ENCODE results near the gene SYCE3.

The SYCE3 gene

DNA sequence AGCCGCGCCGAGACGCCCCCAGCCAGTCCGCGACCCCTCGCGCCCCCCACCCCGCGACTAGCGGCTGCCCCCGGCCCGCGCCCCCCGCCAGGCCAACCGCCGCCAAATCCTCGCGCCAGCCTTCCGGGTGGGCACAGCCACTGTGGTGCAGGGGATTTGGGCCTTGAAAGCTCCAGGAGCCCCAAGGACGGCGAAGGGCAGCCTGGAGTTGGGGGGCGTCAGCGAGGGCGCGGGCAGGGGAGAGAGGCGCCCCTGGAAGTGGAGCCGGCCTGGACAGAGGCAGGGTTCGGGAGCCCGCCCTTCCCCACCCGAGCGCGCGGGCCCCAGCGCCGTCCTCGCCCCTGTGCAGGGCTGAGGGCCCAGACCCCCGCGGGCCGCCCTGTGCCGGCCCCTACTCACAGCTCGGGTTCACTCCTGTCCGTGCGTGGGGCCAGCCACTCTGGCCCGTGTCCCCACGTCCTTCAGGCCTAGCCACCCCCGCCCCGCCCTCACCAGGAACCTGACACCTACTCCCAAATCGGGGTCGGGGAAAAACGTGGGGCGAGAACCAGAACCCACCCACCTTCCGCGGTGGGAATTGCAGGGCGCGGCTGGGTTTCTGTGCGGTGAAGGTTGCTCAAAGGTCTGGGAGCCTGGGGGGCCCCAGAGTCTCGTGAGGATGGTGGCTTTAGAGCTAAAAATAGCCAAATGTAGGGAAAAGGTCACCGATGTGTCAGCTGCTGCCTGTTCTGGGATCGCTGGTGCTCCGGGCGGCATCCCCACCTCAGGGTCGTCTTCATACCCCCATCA lies 15.5 kb upstream of the SYCE3 start, which contains the start of gene CPT1B:
CPT1B (minus strand) TSS at position 441 of the 789 bp plus-strand sequence. CDS start 512 bp downstream, outside the sequence.
- Histone ChIP-seq H3K4me3 (ENCODE audit: low read length) (no peak within 1 kb of the TSS), H3K4me1 (ENCODE audit: control insufficient read depth, insufficient read depth, low read length) (peaks cover 10% of the 10 kb centered on the region), H3K36me3 (ENCODE audit: control insufficient read depth, insufficient read depth, low read length) (no peaks in the 10 kb centered on the region), H3K27me3 (ENCODE audit: control insufficient read depth, insufficient read depth, low read length) (peaks cover 7% of the 10 kb centered on the region), H3K9ac (ENCODE audit: low read length) (no peak within 1 kb of the TSS), H3K9me3 (ENCODE audit: control insufficient read depth, low read length) (no peaks in the 10 kb centered on the region)

DNA sequence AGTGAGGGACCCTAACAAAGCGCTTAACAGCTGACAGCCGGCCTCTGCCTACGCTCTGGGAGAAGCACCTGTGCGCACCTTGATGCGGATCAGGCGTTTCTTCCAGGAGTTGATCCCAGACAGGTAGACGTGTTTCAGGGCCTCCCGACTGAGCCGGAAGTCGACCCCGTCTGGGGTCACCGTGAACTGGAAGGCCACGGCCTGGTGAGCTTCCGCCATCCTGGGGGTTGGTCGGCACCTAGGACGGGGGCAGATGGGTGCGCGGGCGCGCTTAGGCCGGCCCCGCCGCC lies 14.9 kb upstream of the SYCE3 start:
- H3K9me3 ChIP-seq (ENCODE audit: control insufficient read depth, low read length), result no peaks in the 10 kb centered on the region
- H3K4me3 ChIP-seq (ENCODE audit: low read length), result no peak overlapping the region
- H3K9ac ChIP-seq (ENCODE audit: low read length), result no peak overlapping the region
- H3K27me3 ChIP-seq (ENCODE audit: control insufficient read depth, insufficient read depth, low read length), result peaks cover 7% of the 10 kb centered on the region
- H3K4me1 ChIP-seq (ENCODE audit: control insufficient read depth, insufficient read depth, low read length), result peaks cover 10% of the 10 kb centered on the region
- H3K36me3 ChIP-seq (ENCODE audit: control insufficient read depth, insufficient read depth, low read length), result no peaks in the 10 kb centered on the region

DNA sequence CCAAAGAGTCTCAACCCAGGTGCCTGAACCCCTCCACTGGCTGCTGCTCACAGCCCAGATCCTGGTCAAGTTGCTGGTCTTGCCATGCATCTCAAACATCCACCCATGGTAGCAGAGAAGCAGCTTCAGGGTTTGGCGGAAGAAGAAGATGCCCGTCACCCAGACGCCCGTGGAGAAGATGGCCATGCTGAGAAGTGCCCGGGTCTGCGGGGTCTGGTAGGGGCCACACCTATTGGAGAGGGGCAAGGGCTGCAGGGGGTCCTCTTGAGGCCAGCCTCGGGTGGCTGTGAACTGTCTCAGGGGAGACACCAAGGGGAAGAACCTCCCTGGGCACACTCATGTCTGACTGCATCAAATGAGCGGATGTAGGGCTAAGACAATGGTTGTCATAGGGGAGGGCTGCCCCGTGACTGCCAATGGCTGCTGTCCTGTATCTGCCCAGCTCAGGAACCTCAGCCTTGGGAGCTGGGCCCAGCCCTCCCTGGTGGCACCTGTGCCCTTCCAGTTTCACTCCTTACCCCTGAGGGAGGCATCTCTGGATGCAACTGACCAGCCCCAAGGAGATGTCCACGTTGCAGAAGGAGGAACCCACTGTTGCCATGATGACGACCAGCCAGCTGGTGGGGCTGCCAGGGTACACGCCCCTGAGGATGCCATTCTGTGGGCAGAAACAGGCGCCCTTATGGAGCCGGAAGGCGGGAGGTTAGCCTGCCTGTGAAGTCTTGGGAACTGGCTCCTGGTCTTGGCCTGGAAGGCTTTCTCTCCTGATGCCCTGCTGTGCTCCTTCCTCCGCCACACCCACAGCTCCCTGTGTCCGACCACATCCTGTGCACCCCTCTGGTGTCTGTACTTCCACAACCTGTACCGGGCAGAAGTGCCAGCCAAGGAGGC lies 14.3 kb upstream of the SYCE3 start:
- H3K4me3 ChIP-seq (ENCODE audit: low read length), result no peak overlapping the region
- H3K9ac ChIP-seq (ENCODE audit: low read length), result no peak overlapping the region
- peaks cover 7% of the 10 kb centered on the region for H3K27me3 ChIP-seq (ENCODE audit: control insufficient read depth, insufficient read depth, low read length)
- peaks cover 10% of the 10 kb centered on the region for H3K4me1 ChIP-seq (ENCODE audit: control insufficient read depth, insufficient read depth, low read length)
- no peaks in the 10 kb centered on the region for H3K36me3 ChIP-seq (ENCODE audit: control insufficient read depth, insufficient read depth, low read length)
- no peaks in the 10 kb centered on the region for H3K9me3 ChIP-seq (ENCODE audit: control insufficient read depth, low read length)

DNA sequence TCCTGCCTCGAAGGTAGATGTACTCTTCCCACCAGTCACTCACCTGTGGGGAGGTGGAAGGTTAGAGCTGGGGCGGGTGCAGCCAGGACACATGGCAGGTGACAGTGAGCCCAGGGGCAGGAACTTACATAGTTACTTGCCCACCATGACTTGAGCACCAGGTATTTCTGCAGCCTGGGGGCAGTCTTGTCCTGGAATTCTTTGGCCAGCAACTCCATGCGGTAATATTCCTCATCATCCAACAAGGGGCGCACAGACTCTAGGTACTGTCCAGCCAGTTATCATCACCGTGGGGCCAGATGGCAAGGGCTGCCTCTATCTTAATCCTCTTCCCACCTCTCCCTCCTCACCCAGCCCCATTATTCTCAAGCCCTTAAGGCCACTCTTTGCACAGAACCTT lies 13.4 kb upstream of the SYCE3 start:
- H3K4me1 ChIP-seq (ENCODE audit: control insufficient read depth, insufficient read depth, low read length), result peaks cover 10% of the 10 kb centered on the region
- H3K4me3 ChIP-seq (ENCODE audit: low read length), result no peak overlapping the region
- H3K36me3 ChIP-seq (ENCODE audit: control insufficient read depth, insufficient read depth, low read length), result no peaks in the 10 kb centered on the region
- no peaks in the 10 kb centered on the region for H3K9me3 ChIP-seq (ENCODE audit: control insufficient read depth, low read length)
- no peak overlapping the region for H3K9ac ChIP-seq (ENCODE audit: low read length)
- peaks cover 7% of the 10 kb centered on the region for H3K27me3 ChIP-seq (ENCODE audit: control insufficient read depth, insufficient read depth, low read length)

DNA sequence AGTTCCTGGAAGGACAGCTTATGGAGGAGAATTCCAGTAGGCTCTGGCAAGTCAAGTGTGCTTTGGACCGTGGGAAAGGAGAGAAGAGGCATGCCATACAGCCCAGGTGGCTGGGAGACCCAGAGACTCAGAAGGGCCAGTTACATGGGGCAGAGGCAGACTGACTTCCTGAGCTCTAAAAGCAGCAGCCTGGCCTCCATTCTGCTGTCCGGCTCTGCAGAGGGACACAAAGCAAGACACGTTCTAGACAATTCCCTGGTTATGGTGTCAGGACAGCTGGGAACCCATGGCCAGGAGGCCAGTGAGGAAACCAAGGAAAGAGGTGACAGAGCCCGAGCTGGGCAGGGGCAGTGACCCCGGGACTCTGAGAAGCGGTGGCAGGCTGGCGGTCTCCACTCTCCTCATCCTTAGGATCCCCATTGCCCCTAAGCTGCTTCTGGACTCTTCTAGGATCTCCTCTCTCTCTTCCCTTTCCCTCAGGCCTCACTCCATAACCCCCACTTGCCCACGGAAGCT lies 12.8 kb upstream of the SYCE3 start:
- H3K4me3 ChIP-seq (ENCODE audit: low read length), result no peak overlapping the region
- peaks cover 7% of the 10 kb centered on the region for H3K27me3 ChIP-seq (ENCODE audit: control insufficient read depth, insufficient read depth, low read length)
- peaks cover 10% of the 10 kb centered on the region for H3K4me1 ChIP-seq (ENCODE audit: control insufficient read depth, insufficient read depth, low read length)
- no peak overlapping the region for H3K9ac ChIP-seq (ENCODE audit: low read length)
- no peaks in the 10 kb centered on the region for H3K9me3 ChIP-seq (ENCODE audit: control insufficient read depth, low read length)
- no peaks in the 10 kb centered on the region for H3K36me3 ChIP-seq (ENCODE audit: control insufficient read depth, insufficient read depth, low read length)

DNA sequence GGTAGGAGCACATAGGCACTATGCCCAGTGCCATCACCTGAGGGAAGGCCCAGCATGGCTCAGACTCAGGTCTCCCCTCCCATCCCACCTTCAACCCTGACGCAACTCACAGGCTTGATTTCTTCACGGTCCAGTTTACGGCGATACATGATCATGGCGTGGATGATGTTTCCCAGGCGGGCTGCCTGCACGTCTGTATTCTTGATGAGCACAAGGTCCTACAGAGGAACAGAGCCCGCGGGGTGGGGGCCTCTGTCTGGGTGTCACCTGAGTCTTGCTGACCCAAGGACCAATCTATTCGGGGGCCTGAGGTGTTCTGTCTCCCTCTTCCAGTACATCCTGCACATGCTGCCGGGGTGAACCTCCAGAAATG lies 11.7 kb upstream of the SYCE3 start:
- H3K9ac ChIP-seq (ENCODE audit: low read length), result no peak overlapping the region
- no peak overlapping the region for H3K4me3 ChIP-seq (ENCODE audit: low read length)
- peaks cover 15% of the 10 kb centered on the region for H3K4me1 ChIP-seq (ENCODE audit: control insufficient read depth, insufficient read depth, low read length)
- peaks cover 7% of the 10 kb centered on the region for H3K27me3 ChIP-seq (ENCODE audit: control insufficient read depth, insufficient read depth, low read length)
- H3K36me3 ChIP-seq (ENCODE audit: control insufficient read depth, insufficient read depth, low read length), result no peaks in the 10 kb centered on the region
- H3K9me3 ChIP-seq (ENCODE audit: control insufficient read depth, low read length), result no peaks in the 10 kb centered on the region

DNA sequence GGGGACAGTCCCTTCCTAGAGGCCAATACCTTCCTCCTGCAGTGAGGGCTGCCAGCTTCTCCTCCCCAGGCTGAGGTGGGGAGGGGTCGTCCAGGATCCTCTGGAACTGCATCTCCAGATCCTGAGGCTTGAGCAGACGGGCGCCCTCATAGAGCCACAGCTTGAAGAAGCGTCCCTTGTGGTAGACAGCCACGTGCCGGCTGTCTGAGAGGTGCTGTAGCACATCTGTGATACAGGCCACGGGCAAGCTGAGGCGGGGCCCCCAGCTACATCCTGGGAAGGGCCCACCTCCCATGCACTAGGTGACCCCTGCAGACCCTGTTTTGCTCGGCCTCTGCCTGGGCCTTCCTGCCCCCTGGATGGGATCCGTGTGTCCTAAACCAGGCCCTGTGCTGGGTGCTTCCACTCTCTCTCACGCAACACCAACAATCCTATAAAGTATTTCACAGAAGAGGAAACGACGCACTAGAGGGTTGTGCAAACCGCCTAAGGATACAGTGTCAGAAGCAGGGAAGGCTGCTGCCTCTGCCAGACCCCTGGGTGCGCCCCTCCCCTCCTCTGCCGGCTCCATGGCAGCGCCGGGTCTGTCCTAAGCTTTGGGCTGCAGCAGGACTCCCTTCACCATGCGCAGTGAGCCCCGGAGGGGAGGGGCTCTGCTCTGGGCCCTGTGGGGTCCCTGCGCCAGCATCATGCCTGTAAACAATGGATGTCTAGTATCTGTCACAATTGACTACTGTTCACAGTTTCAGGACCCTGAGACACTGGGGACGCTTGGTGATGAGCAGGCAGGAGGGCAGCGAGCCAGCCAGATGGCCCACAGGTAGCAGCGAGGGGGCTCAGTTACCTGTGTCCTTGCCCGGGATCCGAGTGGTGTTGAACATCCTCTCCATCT lies 11.0 kb upstream of the SYCE3 start:
- Histone ChIP-seq H3K4me1 (ENCODE audit: control insufficient read depth, insufficient read depth, low read length) (peaks cover 19% of the 10 kb centered on the region), H3K36me3 (ENCODE audit: control insufficient read depth, insufficient read depth, low read length) (no peaks in the 10 kb centered on the region), H3K9me3 (ENCODE audit: control insufficient read depth, low read length) (no peaks in the 10 kb centered on the region), H3K4me3 (ENCODE audit: low read length) (no peak overlapping the region), H3K27me3 (ENCODE audit: control insufficient read depth, insufficient read depth, low read length) (peaks cover 7% of the 10 kb centered on the region), H3K9ac (ENCODE audit: low read length) (no peak overlapping the region)

DNA sequence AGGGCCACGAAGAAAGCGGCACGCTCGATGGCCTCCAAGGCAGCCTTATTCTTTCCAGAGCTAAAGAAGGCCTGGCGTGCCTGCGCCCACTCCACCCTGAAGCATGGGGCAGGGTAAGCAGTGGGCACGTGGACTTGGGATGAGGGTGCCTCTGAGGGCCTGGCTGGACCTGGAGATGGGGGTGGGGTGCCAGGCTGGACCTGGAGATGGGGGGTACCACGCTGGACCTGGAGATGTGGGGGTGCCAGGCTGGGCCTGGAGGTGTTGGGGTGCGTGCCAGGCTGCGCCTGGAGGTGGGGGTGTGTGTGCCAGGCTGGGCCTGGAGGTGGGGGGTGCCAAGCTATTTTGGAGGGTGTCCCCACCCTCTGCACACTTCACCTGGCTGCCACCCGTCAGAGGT lies 10.2 kb upstream of the SYCE3 start:
- Histone ChIP-seq H3K27me3 (ENCODE audit: control insufficient read depth, insufficient read depth, low read length) (peaks cover 6% of the 10 kb centered on the region), H3K4me1 (ENCODE audit: control insufficient read depth, insufficient read depth, low read length) (peaks cover 19% of the 10 kb centered on the region), H3K9me3 (ENCODE audit: control insufficient read depth, low read length) (no peaks in the 10 kb centered on the region), H3K4me3 (ENCODE audit: low read length) (no peak overlapping the region), H3K36me3 (ENCODE audit: control insufficient read depth, insufficient read depth, low read length) (no peaks in the 10 kb centered on the region), H3K9ac (ENCODE audit: low read length) (no peak overlapping the region)

DNA sequence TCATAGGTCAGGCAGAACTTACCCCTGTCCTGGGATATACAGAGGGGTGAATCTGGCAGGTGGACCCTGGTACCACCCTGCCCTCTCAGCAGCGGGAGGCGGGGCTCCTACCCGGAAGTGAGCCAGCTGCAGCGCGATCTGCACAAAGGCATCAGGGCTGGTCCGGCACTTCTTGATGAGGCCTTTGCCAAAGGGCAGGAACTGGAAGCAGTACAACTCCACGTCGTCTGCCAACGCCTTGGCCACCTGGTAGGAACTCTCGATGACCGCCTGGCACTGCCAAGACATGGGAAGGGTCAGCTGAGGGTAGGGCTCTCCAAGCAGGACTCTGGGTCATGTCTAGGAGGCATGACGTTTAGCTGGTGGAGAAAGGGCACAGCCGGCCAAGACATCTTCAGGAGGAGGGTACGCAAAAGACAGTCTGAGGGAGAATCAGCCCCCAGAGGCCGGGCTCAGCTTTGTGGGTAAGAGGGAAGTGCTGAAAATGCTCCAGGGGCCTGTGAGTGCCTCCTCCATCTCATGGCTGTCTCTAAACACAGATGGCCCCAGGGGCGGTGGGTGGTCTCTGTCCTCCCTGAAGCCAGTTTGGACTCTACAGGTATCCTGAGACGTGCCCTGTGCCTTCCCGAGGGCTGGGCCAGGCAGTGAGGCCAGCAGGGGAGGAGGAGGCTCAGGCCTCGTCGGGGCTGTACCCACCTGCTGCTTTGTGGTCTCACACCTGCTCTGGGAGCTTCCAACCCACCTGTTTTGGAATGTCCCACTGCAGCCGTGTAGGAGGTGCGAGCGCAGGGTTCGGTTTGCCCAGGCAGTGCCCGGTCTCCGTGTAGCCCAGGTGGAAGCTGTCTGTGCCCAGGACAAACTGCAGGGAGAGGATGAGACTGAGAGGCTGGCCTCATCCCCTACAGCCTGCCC lies 8.8 kb upstream of the SYCE3 start:
- Histone ChIP-seq H3K4me3 (ENCODE audit: low read length) (no peak overlapping the region), H3K9ac (ENCODE audit: low read length) (no peak overlapping the region), H3K36me3 (ENCODE audit: control insufficient read depth, insufficient read depth, low read length) (no peaks in the 10 kb centered on the region), H3K27me3 (ENCODE audit: control insufficient read depth, insufficient read depth, low read length) (no peaks in the 10 kb centered on the region), H3K4me1 (ENCODE audit: control insufficient read depth, insufficient read depth, low read length) (peaks cover 22% of the 10 kb centered on the region), H3K9me3 (ENCODE audit: control insufficient read depth, low read length) (no peaks in the 10 kb centered on the region)

DNA sequence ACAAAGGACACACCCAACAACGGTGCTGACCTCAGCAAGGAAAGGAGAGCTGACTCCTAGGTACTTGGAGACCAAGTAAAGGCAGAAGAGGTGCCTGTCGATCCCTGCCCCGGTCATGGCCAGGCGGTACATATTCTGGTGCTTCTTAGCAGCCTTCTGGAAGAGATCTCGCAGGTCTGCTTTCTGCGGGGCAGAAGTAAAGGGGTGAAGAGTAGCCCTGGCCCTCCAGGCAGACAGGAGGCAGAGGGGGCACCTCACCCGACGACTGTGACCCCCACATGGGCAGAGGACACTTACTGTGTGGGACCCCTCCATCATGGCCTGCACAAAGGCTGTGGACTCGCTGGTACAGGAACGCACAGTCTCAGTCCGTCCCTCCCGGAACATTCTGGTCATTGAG lies 8.1 kb upstream of the SYCE3 start:
- H3K9me3 ChIP-seq (ENCODE audit: control insufficient read depth, low read length), result no peaks in the 10 kb centered on the region
- H3K4me1 ChIP-seq (ENCODE audit: control insufficient read depth, insufficient read depth, low read length), result peaks cover 22% of the 10 kb centered on the region
- H3K9ac ChIP-seq (ENCODE audit: low read length), result no peak overlapping the region
- no peak overlapping the region for H3K4me3 ChIP-seq (ENCODE audit: low read length)
- no peaks in the 10 kb centered on the region for H3K36me3 ChIP-seq (ENCODE audit: control insufficient read depth, insufficient read depth, low read length)
- H3K27me3 ChIP-seq (ENCODE audit: control insufficient read depth, insufficient read depth, low read length), result no peaks in the 10 kb centered on the region
